ENCODE measurements around the gene RMC1.

DNA sequence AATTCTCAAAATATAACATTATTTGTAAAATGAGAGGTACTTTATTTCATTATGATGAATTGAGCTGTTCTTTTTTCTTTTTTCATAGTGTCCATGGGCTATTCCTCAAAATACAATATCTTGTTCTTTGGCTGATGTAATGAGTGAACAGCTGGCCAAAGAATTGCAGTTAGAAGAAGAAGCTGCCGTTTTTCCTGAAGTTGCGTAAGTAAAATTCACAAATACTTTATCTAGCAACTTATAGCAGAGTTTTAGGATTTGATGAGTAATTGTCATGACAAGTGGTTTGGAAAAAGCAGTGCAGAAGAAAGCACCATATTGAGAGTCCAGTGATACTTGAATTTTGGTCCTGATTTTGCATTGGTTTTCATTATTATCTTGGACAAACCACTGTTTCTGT, 40.4 kb upstream of the RMC1 start:
- TF ChIP-seq POLR2A (IDR thresholded peaks at IDR 0.05) = no peak
- TF ChIP-seq, protein P1, sequence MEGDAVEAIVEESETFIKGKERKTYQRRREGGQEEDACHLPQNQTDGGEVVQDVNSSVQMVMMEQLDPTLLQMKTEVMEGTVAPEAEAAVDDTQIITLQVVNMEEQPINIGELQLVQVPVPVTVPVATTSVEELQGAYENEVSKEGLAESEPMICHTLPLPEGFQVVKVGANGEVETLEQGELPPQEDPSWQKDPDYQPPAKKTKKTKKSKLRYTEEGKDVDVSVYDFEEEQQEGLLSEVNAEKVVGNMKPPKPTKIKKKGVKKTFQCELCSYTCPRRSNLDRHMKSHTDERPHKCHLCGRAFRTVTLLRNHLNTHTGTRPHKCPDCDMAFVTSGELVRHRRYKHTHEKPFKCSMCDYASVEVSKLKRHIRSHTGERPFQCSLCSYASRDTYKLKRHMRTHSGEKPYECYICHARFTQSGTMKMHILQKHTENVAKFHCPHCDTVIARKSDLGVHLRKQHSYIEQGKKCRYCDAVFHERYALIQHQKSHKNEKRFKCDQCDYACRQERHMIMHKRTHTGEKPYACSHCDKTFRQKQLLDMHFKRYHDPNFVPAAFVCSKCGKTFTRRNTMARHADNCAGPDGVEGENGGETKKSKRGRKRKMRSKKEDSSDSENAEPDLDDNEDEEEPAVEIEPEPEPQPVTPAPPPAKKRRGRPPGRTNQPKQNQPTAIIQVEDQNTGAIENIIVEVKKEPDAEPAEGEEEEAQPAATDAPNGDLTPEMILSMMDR (IDR thresholded peaks at IDR 0.05) = no peak
